Mammary epithelial cell (primary cell): ENCODE measurements around the gene ZNF536.

Source experiments
- CTCF ChIP-seq, 2 donors: IDR thresholded peaks in 1 of 2; conservative IDR thresholded peaks in 1 of 2; 2 replicates each; pipeline ENCODE4 v1.5.1; 2011 to 2012; ENCODE audit warnings: inconsistent platforms in 2 of 2, low read length in 2 of 2, mild to moderate bottlenecking in 2 of 2, control low read depth in 1 of 2, low read depth in 1 of 2; ENCODE audit not compliant: insufficient read depth in 1 of 2; ENCODE audit errors: extremely low read depth in 1 of 2
- EZH2 ChIP-seq: IDR thresholded peaks from 2 replicates; pipeline ENCODE4 v1.6.1; 2012; ENCODE audit warnings: low read length, inconsistent platforms, borderline replicate concordance

- TF ChIP-seq CTCF (conservative IDR thresholded peaks at IDR 0.05 in 1 of 2, IDR thresholded peaks at IDR 0.05 in 1 of 2; ENCODE audit: extremely low read depth in 1 of 2, insufficient read depth in 1 of 2, low read depth in 1 of 2, low read length in 2 of 2) (no peak), EZH2 (no peak)
These were observed 20.4 kb upstream of the ZNF536 start for GRCh38 chr19:30351774-30352173.
